Endothelial cell of umbilical vein (primary cell): Measurements from ENCODE around the gene CACNA2D1. TPM values are rescaled to one million over a fixed set of nuclear protein-coding genes. Genes with fewer than 3 reads are reported as not detected.

ENCODE experiments used
- BruUV-seq: library from RNA; stranded (reverse); fragments of 400-500 nt; replicated peaks from 2 replicates; lab custom pipeline; 2021; lab: Mats Ljungman, UMichigan
- CTCF ChIA-PET: fragments of 300-600, 350-600 bp; sonication (Branson Sonifier 250); formaldehyde crosslinking; loops from one replicate; lab custom pipeline; 2021; ENCODE audit warnings: antibody characterized with exemption, inconsistent platforms; lab: Charles Lee
- POLR2A ChIA-PET: fragments of 300-600, 350-600 bp; sonication (Branson Sonifier 250); formaldehyde crosslinking; loops from one replicate; lab custom pipeline; 2021; ENCODE audit warnings: antibody characterized with exemption, inconsistent platforms; lab: Charles Lee
- DNase-seq: peaks from one replicate; pipeline ENCODE4 v3.0.0-alpha.2; 2011; ENCODE audit warnings: low read depth, low spot score
- FAIRE-seq: peaks from 2 replicates; lab custom pipeline; 2011; peaks lifted over from hg19 to GRCh38; lab: Jason Lieb, UNC
- H2AFZ ChIP-seq: 2 replicates; pipeline ENCODE4 v1.6.0; 2012; ENCODE audit warnings: low read depth, low read length, control low read depth, inconsistent platforms
- H3K27ac ChIP-seq: 2 replicates; pipeline ENCODE4 v1.5.1; 2011; ENCODE audit warnings: low read depth, mild to moderate bottlenecking, control low read depth, low read length, moderate library complexity; ENCODE audit not compliant: insufficient read depth
- H3K27me3 ChIP-seq, 2 experiments: 2 replicates each; pipeline versions ENCODE4 v1.6.0 to v1.6.1; 2011; ENCODE audit warnings: low read length in 2 of 2, mixed read lengths in 1 of 2; ENCODE audit not compliant: control insufficient read depth in 2 of 2, insufficient read depth in 2 of 2
- H3K36me3 ChIP-seq, 2 experiments: 2 replicates in 1 of 2; 3 replicates in 1 of 2; pipeline ENCODE4 v1.5.1; 2011; ENCODE audit warnings: low read length in 2 of 2, mild to moderate bottlenecking in 1 of 2, moderate library complexity in 1 of 2; ENCODE audit not compliant: control insufficient read depth in 2 of 2, insufficient read depth in 2 of 2; ENCODE audit errors: extremely low read depth in 1 of 2
- H3K4me1 ChIP-seq: 3 replicates; pipeline ENCODE4 v1.5.1; 2011; ENCODE audit warnings: mild to moderate bottlenecking, low read length; ENCODE audit not compliant: control insufficient read depth, insufficient read depth; ENCODE audit errors: extremely low read depth
- H3K4me2 ChIP-seq: 2 replicates; pipeline ENCODE4 v1.6.1; 2011; ENCODE audit warnings: low read length, control low read depth, mixed read lengths; ENCODE audit not compliant: insufficient read depth
- H3K4me3 ChIP-seq, 3 experiments: fragments of 200-600 bp in 1 of 3; sonication (generic), shearing (Covaris generic) in 1 of 3; replicated peaks in 1 of 3; 2 replicates each; pipeline ENCODE4 v1.5.1; 2011 to 2016; ENCODE audit warnings: control low read depth in 3 of 3, low read length in 3 of 3, mild to moderate bottlenecking in 2 of 3, inconsistent platforms in 1 of 3, low read depth in 1 of 3, moderate library complexity in 1 of 3; ENCODE audit not compliant: insufficient read depth in 1 of 3
- H3K79me2 ChIP-seq: 2 replicates; pipeline ENCODE4 v1.6.0; 2012; ENCODE audit warnings: low read length, inconsistent platforms; ENCODE audit not compliant: control insufficient read depth, insufficient read depth
- H3K9ac ChIP-seq: replicated peaks from 2 replicates; pipeline ENCODE3; 2011; ENCODE audit warnings: low read length, control low read depth; ENCODE audit not compliant: insufficient read depth; ENCODE audit errors: extremely low read depth
- H3K9me1 ChIP-seq: replicated peaks from 3 replicates; pipeline ENCODE4 v1.6.0; 2011; ENCODE audit warnings: mild to moderate bottlenecking, low read length; ENCODE audit not compliant: control insufficient read depth, insufficient read depth; ENCODE audit errors: extremely low read depth
- H3K9me3 ChIP-seq: replicated peaks from 2 replicates; pipeline ENCODE4 v1.5.1; 2012; ENCODE audit warnings: low read length, inconsistent platforms; ENCODE audit not compliant: control insufficient read depth, insufficient read depth
- H4K20me1 ChIP-seq: replicated peaks from 2 replicates; pipeline ENCODE3; 2011; ENCODE audit warnings: mild to moderate bottlenecking, low read length; ENCODE audit not compliant: control insufficient read depth, insufficient read depth; ENCODE audit errors: extremely low read depth
- CTCF ChIP-seq, 2 donors: IDR thresholded peaks; 1 replicate in 1 of 2; 2 replicates in 1 of 2; pipeline ENCODE4 v1.5.1; 2011; ENCODE audit warnings: low read length in 2 of 2, mild to moderate bottlenecking in 2 of 2, moderate library complexity in 2 of 2, control low read depth in 1 of 2, inconsistent platforms in 1 of 2, low read depth in 1 of 2; ENCODE audit not compliant: insufficient read depth in 1 of 2; ENCODE audit errors: extremely low read depth in 1 of 2
- EZH2 ChIP-seq: IDR thresholded peaks from 2 replicates; pipeline ENCODE4 v1.6.1; 2012; ENCODE audit warnings: borderline replicate concordance, low read depth, mild to moderate bottlenecking, moderate library complexity, low read length, inconsistent platforms; ENCODE audit not compliant: severe bottlenecking
- JUN ChIP-seq: IDR thresholded peaks from 2 replicates; pipeline ENCODE4 v1.6.1; 2011; ENCODE audit warnings: borderline replicate concordance, low read depth; ENCODE audit not compliant: insufficient read length, insufficient read depth
- POLR2A ChIP-seq: IDR thresholded peaks from 2 replicates; pipeline ENCODE4 v1.6.1; 2012; ENCODE audit warnings: low read depth, mild to moderate bottlenecking, control low read depth, low read length
- POLR2AphosphoS5 ChIP-seq: IDR thresholded peaks from 2 replicates; pipeline ENCODE4 v1.6.1; 2012; ENCODE audit warnings: low read depth, mild to moderate bottlenecking, control low read depth, low read length, moderate library complexity; ENCODE audit not compliant: insufficient read depth
- dilution Hi-C: fragments of 300-500 bp; cut with MboI; formaldehyde crosslinking; loops from one replicate; pipeline ENCODE4 v1.15.0; 2019; ENCODE audit warnings: low sequenced_read_pairs; ENCODE audit not compliant: extremely low pct_ligation_motif_present
- intact Hi-C: fragments of 100-400 bp; cut with micrococcal nuclease; formaldehyde crosslinking; loops from one replicate; pipeline ENCODE4 v1.10.0; 2022
- polyA plus RNA-seq, 4 experiments: library from polyadenylated mRNA; depleted of rRNA in 3 of 4; stranded (reverse) in 3 of 4; unstranded in 1 of 4; fragments of >200 nt; gene quantifications; 2 replicates each; pipeline versions ENCODE4 v1.2.1 to v1.2.3, GENCODE V29; 2011 to 2012; ENCODE audit warnings: missing spikeins in 1 of 4
- total RNA-seq: library from RNA; stranded (reverse); gene quantifications from 2 replicates; pipeline ENCODE4 v1.2.3, GENCODE V29; 2021

CACNA2D1 gene
- total and polyA plus RNA-seq, 2 donors (not counting 3 experiments of a cell fraction or from before 2014, with no cell fraction given) = 4.1 to 38.6 TPM

DNA sequence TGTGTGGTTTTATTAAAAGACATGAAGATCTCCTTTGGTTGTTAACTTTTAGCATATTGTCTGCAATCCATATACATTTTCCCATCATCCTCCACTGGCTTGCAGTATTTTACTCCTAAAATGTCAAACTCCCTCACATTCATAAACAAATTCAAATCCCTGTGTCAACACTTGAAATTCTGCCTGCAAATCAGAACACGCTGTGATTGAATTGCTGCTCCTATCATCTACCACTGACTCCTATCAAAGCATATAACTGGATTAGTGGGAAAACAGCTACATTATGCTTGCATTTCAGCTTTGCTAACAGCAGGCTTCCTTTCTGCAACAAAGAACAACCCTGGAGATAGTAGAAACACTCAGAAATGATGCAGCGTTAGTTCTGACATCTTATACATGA, 392.0 kb downstream of the CACNA2D1 start:
- POLR2A ChIA-PET = no interaction called here
- H3K4me2 ChIP-seq = no peak overlapping the region
- intact Hi-C loops (no loop called here), dilution Hi-C loops (no loop called here)
- FAIRE-seq = no peak
- TF ChIP-seq CTCF (IDR thresholded peaks at IDR 0.05; ENCODE audit: extremely low read depth in 1 of 2, insufficient read depth in 1 of 2, low read depth in 1 of 2, low read length in 2 of 2) (no peak), JUN (no peak), EZH2 (no peak), POLR2A (no peak)
- no TSS peak for BruUV-seq
- no peaks in the 10 kb centered on the region for H3K36me3 ChIP-seq
- H4K20me1 ChIP-seq = no peaks in the 10 kb centered on the region
- H3K9me3 ChIP-seq = no peaks in the 10 kb centered on the region
- CTCF ChIA-PET = no interaction called here
- no peaks in the 10 kb centered on the region for H3K27me3 ChIP-seq
- no peak overlapping the region for H3K9ac ChIP-seq
- no peak overlapping the region for H3K4me3 ChIP-seq
- H3K9me1 ChIP-seq = no peaks in the 10 kb centered on the region
- H2AFZ ChIP-seq = no peak overlapping the region
- no peak for DNase-seq
- H3K4me1 ChIP-seq = peaks cover 17% of the 10 kb centered on the region
- H3K27ac ChIP-seq = no peak overlapping the region
- no peaks in the 10 kb centered on the region for H3K79me2 ChIP-seq

DNA sequence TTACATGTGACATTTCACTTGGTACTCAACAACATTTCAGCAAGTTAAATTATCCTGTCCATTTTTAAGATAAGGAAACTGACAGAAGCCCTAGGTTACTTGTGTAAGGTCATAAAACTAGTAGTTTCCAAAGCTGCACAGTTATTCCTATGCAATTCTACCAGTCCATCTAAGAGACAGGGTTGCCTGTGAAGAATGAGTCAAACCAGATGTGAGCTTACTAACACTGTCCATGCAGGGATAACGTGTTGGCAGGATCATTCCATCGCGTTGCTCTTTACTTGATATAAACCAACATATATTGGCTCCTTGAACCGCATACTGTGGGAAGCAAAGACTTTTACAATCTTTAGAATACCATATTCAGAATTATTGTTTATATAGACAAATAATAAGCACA, 392.8 kb downstream of the CACNA2D1 start:
- H3K4me3 ChIP-seq = no peak overlapping the region
- H3K27me3 ChIP-seq = no peaks in the 10 kb centered on the region
- no peaks in the 10 kb centered on the region for H4K20me1 ChIP-seq
- DNase-seq (no peak), FAIRE-seq (no peak)
- H3K4me1 ChIP-seq = peaks cover 17% of the 10 kb centered on the region
- intact Hi-C loops = no loop called here
- H2AFZ ChIP-seq = no peak overlapping the region
- H3K79me2 ChIP-seq = no peaks in the 10 kb centered on the region
- TF ChIP-seq CTCF (IDR thresholded peaks at IDR 0.05; ENCODE audit: extremely low read depth in 1 of 2, insufficient read depth in 1 of 2, low read depth in 1 of 2, low read length in 2 of 2) (no peak), POLR2AphosphoS5 (no peak)
- no peaks in the 10 kb centered on the region for H3K9me3 ChIP-seq
- BruUV-seq = no TSS peak
- H3K9me1 ChIP-seq = no peaks in the 10 kb centered on the region
- CTCF ChIA-PET = interaction anchor here (0.6 to 2.6 kb wide), 3 partner anchors 25 to 555 kb away, joined by 3 to 13 read pairs (median 5); no protein-coding TSS in a partner anchor
- no peak overlapping the region for H3K4me2 ChIP-seq
- no peak overlapping the region for H3K27ac ChIP-seq
- dilution Hi-C loops = no loop called here
- POLR2A ChIA-PET = no interaction called here
- H3K36me3 ChIP-seq = no peaks in the 10 kb centered on the region
- no peak overlapping the region for H3K9ac ChIP-seq
